Retinal pigment epithelial cell (primary cell): Measurements from ENCODE around the gene CPTP.

ENCODE experiments used
- DNase-seq: peaks from one replicate; pipeline ENCODE4 v3.0.0-alpha.2; 2010; ENCODE audit warnings: low read depth
- H3K4me3 ChIP-seq: 2 replicates; pipeline ENCODE4 v1.5.1; 2011; ENCODE audit warnings: mild to moderate bottlenecking, low read length, control low read depth, moderate library complexity
- TF ChIP-seq, protein P1 (sequence below): conservative IDR thresholded peaks from 2 replicates; pipeline ENCODE4 v1.5.1; 2011; ENCODE audit warnings: low read depth, low read length, control low read depth, inconsistent platforms

Gene CPTP

DNA sequence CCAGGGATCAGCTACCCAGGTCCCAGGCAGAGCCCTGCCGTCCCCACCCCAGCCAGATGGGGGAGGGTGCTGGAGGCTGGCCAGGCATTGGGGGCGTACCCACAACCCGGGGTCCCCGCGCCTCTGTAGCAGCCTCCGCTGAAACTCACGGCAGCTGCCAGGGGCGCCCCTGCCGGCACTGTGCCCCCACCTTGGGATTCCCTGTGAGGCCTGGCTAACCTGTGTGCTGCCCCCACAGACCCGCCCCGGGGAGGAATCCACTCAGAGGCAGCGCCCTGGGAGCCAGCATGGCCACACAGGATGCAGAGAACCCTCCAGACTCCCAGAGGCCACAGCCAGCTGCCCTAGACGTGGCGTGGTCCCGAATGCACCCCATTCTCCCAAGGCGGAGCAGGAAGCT lies 20.8 kb downstream of the CPTP start:
- no peak for DNase-seq
- H3K4me3 ChIP-seq, result no peak overlapping the region
- TF ChIP-seq, protein P1, sequence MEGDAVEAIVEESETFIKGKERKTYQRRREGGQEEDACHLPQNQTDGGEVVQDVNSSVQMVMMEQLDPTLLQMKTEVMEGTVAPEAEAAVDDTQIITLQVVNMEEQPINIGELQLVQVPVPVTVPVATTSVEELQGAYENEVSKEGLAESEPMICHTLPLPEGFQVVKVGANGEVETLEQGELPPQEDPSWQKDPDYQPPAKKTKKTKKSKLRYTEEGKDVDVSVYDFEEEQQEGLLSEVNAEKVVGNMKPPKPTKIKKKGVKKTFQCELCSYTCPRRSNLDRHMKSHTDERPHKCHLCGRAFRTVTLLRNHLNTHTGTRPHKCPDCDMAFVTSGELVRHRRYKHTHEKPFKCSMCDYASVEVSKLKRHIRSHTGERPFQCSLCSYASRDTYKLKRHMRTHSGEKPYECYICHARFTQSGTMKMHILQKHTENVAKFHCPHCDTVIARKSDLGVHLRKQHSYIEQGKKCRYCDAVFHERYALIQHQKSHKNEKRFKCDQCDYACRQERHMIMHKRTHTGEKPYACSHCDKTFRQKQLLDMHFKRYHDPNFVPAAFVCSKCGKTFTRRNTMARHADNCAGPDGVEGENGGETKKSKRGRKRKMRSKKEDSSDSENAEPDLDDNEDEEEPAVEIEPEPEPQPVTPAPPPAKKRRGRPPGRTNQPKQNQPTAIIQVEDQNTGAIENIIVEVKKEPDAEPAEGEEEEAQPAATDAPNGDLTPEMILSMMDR, result peak; percentile 3

DNA sequence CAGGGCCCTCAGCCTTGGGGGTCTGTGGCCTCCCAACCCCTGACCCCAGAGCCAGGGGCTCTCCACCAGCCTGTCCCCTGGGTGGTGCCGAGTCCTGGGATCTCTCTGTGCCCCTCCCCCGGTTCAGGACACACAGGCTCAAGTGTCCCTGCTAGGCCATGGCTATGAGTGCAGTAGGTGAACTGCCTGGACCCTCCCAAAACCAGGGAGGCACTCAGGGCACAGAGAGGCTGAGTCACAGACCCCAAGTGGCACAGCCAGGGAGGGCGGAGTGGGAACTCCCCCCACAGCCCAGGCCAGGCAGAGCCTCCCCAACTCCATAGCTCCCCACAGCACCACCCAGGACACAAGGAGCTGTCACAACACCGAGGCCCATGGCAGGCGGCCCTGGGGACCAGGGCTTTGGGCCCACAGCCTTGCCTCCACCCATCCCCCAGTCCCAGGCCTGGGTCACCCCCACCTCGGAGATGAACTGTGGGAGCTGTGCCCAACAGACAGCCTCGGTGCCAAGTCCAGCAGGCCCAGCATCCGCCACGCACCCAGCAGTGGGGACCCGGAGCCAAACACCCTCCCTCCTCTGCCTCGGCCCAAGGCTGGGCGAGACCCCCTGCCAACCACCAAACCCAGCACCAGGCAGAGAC lies 21.4 kb downstream of the CPTP start:
- DNase-seq, result no peak
- no peak overlapping the region for H3K4me3 ChIP-seq
- TF ChIP-seq, protein P1, result no peak

DNA sequence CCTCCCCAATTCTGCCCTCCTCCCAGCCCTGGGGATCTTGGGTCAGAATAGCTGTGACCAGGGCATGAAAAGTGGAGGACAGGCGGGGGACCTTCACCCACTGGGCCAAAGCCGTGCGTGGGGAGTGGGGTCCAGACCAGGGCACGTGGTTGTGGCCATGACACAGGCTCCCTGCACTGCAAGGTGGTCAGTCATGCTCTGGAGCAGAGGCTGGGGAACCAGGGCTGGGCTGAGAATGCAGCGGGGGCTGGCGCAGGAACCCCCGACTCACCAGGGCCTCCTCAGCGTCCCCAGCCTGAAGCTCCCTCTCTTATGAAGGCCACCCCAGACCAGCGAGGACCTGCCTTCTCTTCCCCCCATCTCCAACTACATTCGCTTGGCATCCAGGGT lies 21.9 kb downstream of the CPTP start:
- TF ChIP-seq, protein P1, result no peak
- no peak overlapping the region for H3K4me3 ChIP-seq
- DNase-seq, result no peak

DNA sequence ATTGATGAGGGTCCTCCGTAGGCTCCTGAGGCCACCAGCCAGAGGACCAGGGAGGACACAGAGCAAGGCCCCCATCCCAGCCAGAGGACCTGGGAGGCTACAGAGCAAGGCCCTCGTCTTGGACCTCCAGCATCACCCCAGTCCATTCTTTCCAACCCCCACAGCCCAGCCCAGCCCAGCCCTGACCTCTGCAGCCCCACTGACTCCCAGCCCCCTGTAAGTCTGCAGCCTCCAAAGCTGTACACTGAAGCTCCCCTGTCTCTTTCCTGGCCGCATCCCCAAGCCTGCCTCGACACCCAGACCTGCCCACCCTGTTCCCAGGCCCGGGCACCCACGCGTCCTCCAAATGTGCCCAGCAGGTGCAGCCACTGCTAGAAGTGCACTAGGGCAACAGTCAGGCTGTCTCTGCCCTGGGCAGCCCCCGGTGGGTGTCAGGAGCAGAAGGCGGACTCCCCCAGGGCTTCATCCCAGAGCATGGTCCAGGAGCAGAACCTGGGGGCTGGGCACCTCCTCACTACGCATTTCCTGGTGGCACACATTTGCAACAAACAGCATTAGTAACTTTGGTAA lies 22.5 kb downstream of the CPTP start:
- DNase-seq, result no peak
- peak overlapping the region; percentile 71 for H3K4me3 ChIP-seq
- TF ChIP-seq, protein P1, result no peak

DNA sequence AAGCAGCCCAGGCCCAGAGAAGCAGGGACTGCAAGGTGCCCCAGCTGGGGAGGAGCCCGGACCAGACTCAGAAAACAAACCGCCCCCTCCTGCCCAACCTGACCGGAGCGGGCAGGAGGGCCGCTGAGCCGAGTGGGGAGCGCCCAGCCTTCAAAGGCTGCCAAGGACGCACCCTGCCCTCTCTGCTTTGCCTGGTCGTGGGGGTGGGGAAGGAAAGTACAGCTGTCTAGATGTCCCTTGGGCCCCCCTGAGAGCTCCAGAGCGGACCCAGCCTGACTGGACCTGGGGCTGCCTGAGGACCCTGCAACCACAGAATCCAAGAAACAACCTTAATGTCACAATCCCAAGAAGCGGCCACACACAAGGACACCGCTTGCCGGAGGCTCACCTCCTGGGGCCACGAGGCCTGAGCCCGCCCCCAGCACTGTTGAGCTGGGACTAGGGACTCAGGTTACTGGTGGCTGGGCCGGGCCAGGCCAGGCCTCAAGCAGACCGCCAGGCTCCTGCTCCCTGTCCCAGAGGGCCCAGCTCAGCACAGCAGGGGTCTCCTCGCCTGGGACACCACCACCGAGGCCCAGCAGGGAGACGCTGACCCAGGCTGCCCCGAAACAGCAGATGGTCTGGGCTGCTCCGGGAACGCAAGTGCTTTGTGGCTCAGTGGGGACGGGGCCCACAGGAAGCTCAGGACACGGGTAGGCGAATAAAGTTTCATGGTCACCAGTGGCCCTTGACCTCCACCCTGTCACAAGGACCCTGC lies 23.2 kb downstream of the CPTP start:
- TF ChIP-seq, protein P1, result no peak
- peak overlapping the region; percentile 71 for H3K4me3 ChIP-seq
- DNase-seq, result no peak

DNA sequence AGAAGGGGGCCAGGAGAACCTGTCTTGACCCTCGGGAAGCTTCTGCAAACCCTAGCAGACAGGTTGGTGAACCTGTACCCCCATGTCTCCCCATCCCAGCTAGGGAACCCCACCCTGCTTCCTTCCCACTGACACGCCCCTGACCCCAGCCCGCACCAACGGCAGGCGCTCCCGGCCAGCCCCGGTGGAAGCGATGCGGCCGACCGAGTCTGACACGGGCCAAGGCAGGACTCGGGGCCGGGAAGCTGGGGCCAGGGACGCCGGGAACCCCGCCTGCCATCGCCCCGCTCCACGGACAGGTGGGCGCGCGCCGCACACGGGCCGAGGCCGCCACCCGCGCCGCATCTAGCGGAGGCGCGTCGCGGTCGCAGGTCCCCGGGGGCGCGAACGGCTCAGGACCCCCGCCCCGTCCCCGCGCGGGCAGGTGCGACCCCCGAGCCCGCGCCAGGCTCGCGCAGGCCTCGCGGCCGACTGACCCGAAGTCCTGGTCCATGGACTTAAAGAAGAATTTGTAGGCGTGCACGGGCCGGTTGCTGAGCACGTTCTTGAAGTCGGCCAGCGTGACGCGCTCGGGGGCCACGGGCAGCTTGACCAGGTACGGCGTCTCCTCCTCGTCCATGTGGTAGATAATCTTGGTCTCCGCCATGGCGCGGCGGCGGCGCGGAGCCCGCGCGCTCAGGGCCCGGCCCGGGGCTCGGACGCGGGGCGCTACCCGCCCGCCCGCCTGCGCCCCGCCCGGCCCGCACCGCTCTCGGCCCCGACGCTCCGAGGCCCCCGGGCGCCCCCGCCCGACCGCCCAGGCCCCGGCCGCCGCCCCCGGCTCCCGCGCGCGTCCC lies 24.0 kb downstream of the CPTP start:
- DNase-seq, result no peak
- H3K4me3 ChIP-seq, result peak overlapping the region; percentile 71
- TF ChIP-seq, protein P1, result no peak
